ENCODE measurements around the gene IFNA14.
"Not testable (repeated sequence)": the region's sequence is repeated elsewhere in the genome, so short reads cannot be mapped to it uniquely, and the experiment has no call there.

IFNA14 gene

DNA sequence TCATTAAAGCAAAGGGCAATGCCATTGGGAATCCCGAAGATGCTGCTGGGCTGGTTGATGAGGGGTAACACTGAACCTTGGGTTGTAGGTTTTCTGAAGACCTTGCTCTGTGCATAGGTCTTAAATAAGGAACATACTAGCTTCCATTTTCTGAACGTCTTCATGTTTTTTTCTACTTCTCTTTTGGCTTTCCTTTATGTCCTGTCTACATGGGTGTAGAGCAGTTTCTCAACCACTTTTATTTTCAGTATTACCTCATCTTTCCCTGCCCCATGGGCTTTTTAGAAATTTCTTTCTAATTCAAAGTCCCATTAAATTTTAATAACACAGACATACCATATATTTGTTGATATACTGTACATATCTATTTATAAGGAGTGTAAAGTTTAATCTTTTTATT is at the start of gene IFNA14:
IFNA14 (minus strand) TSS at position 95 of the 400 bp plus-strand sequence; CDS start at position 25, 70 bp downstream.
- no peak for DNase-seq (ENCODE audit: low read depth in 2 of 2)

DNA sequence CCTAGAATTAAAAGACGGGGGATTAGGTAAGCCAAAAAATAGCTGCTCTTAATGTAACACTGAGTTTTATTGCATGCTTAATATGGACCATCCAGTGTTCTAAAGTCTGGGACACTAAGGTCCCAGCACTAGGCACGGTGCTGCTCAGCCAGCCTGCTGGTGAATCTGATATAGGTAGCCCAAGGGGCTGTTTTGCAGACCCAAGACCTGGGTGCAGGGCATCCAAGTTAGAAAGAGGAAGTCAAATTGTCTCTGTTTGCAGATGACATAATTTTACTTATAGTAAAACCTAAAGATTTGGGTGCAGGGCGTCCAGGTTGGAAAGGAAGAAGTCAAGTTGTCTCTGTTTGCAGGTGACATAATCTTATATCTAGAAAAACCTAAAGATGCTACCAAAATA is 47.5 kb upstream of the IFNA14 start:
- DNase-seq (ENCODE audit: low read depth in 2 of 2) = no peak

DNA sequence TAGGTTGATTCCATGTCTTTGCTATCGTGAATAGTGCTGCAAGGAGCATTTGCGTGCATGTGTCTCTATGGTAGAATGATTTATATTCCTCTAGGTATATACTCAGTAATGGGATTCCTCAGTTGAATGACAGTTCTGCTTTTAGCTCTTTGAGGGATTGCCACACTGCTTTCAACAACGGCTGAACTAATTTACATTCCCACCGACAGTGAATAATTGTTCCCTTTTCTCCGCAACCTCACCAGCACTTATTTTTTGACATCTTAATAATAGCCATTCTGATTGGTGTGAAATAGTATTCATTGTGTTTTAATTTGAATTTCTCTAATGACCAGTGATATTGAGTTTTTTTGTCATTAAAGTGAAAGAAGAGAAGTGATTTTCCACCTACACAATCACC is 46.9 kb upstream of the IFNA14 start:
- no peak for DNase-seq (ENCODE audit: low read depth in 2 of 2)

DNA sequence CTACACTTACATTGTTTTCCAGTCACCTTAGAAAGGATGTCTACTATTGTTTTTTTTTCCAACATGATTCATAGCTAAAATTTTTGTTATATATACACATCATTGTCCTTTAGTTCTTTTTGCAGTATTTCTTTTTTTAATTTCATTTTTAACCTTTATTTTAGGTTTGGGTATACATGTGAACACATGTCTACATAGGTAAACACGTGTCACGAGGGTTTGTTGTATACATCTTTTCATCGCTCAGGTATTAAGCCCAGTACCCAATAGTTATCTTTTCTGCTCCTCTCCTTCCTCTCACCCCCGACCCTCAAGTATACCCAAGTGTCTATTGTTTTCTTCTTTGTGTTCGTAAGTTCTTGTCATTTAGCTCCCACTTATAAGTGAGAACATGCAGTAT is 46.3 kb upstream of the IFNA14 start:
- DNase-seq (ENCODE audit: low read depth in 2 of 2) = no peak

DNA sequence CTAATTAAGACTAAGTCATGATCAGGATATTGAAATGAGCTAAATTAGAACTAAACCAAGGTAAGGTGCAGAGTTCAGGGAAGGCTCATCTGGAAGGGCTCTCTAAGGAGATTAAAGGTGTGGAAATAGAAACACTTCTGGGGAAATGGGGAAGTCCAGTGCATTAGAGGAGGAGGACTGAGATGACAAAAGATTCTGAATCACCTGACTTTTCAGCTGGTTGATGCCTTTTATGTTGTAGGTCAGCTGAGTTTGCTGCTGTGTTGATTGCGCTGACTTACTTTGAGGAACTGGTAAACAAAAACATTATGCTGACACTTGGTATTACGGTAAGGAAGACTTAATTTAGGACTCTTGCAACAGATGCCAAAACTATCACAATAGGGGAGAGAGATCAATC is 41.5 kb upstream of the IFNA14 start:
- DNase-seq (ENCODE audit: low read depth in 2 of 2) = no peak

DNA sequence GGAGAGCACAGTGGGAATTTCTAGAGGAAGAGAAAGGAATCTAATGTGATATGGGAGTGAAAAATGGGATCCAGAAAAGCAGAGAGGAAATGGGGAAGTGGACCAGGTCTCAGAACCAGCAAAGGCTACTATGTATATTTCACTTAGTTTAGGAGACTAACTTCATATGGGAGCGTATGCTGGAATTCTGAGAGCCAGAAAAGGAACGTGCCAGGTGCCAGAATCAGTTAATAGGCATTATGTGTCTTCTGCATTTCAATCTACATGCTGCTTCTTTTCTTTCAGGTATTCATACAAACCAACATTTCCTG is 28.5 kb upstream of the IFNA14 start:
- DNase-seq (ENCODE audit: low read depth in 2 of 2) = no peak

DNA sequence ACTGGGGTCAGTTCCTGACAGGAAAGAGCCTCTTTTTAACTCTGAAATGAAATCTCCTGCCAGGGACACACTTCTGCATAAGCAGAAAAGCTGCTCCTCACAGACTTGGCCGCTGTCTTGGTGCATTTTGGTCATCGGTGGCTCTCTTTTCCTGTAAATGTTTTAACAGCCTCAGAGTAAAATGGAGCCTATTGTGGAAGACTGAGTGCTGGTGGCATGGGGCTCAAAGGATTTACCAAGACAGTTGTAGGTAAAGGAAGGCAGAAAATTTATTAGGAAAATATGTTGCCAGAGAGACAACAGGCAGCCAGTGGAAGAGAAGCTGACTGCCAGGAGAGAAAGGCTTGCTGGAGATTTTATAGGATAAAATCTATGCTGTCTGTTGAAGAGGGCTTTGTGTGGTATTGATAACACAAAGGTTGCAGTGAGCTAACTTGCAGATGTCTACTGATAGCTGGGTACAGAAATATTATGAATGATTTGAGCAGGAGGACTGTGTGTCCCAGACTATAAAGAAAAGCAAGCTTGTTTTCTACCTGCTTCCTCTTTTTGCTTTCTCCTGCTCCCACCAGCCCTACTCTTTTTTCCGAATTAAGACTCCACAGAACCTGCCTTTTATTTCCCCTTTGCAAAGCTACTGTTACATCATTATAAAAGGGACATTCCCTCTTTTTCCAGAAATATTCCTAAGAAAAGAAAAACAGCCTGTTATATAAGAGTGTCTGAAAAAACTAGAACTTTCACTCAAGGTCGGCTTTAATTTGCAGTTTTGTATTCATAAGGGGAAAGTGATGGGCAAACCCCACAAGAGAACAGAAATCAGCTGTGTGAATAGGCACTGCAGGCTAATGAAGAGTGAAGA is 27.9 kb upstream of the IFNA14 start:
- no peak for DNase-seq (ENCODE audit: low read depth in 2 of 2)

DNA sequence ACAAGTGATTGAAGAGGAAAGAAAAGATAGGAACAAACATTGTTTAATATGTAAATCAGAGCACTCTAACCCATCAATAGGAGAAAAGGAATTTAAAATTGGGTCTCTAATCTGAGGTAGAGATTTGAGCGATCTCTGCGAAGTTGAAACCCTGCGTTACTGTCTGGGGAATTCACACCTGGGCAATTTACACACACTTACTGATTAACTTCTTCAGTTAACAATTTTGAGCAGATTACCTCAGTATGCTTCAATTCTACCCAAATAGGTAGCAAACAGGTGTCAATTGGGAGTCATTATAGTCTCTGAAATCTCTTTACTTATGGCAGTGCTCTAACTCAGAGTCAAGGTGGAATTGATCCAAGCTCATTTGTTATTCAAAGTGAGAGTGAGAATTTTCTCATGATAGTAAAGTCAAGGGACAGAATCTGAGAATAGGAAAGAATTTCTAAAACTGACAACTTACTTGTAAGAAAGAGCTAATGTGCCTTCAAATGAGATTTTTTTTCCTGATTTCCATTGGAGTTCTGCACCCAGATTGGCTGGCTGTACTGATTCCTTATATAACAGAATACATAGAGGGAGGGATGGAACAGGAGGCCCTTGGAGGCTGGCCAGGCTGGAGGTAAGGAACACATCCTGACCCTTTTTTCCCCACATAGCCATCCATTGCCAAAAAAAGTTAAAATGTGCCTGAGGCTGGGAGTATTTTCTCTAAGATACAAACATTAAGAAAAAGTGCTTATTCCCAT is 27.1 kb upstream of the IFNA14 start:
- no peak for DNase-seq (ENCODE audit: low read depth in 2 of 2)

DNA sequence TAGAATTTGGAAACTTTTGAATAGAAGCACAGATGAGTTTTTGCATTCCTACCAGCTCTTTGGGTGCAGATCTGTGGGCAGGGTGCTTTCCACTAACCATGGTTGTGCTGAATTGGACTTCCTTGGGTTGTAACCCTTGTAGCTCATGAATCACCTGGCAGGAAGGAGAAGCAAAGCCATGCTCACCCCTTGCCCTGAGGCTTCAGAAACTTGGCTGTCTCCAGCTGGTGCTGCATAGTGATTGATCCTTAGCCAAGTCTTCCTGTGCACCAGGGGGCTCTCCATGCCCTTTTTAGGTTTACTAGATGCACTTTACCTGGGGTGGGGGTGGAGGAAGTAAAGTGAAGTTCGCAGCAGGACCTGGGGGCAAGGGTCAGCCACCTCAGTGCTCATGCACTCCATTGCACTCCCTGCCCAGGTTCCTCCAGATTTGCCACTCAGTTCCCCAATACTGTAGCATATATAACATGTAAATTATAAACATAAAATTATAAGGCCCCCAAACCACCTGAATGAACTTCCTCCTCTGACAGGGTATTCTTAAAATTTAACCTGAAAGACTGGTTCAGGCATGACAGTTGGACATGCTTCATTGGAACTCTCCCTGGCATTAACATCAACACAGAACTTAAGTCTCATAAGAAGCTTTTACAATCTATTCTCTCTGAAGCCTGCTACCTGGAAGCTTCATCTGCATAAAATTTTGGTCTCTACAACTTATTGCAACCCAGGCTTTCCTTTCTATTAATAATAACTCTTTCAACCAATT is 25.8 kb upstream of the IFNA14 start:
- no peak for DNase-seq (ENCODE audit: low read depth in 2 of 2)

DNA sequence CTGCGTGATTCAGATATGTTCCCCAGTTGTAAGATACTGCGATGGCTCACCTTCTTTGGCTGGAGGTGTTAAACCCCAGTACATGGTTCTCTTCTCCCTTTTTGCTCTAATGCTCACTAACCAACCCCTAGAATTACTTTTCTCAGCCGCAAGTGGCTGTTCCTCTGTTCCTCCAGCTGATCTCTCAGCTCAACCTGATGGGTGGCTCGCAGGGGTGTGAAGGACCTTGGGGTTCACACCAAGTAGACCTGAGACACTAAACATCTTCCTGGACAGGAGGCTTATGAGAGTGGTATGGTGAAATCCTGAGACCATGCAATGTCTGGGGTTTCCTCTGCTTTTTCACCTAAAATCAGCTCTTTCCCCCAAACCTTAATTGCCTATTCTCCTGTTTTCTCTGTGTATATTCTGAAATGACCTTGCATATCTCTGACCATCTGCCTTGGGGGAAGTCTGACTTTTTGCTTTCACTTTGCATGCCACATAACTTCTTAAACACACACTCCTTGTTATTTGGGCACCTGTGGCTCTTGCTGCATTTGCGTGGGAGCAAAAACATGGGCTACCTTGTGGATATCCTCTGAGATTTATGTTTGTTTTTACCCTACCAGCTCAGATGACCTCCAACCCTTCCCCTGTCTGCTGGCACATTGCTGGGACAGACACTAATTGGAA is 15.9 kb upstream of the IFNA14 start:
- no peak for DNase-seq (ENCODE audit: low read depth in 2 of 2)

DNA sequence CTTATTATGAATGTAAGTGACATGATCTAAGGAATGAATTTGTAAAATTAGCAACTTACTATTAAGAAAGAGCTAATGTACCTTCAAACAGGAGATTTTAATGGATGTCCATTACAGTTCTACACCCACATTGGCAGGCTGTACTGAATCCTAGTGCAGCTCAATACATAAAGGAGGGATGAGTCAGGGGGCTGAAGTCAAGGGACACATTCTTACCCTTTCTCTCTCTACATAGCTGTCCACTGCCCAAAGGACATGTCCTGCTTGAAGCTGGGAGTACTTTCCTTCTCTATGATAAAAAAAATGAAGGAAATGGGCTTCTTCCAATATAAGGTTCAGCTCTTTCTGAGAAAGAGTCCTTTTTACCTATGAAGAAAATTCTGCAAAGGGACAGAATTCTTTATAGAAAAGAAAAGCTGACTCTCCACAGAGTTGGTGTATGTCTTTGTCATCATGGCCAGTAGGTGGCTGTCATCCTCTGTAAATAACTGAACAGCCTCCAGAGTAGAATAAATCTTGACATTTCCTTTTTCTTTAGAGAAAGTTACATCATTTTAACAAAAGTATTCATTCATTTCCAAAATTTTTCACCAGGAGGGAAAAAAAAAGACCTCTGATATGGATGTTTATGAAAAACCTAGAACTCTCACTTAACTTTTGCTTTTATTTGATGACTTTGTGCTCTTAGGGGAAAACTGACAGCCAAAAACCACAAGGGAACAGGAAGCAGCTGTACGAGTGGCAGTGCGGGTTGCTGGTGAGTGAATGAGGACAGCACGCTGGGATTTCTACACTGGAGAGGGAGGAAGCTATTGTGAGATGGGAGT is 13.1 kb upstream of the IFNA14 start:
- DNase-seq (ENCODE audit: low read depth in 2 of 2) = no peak

DNA sequence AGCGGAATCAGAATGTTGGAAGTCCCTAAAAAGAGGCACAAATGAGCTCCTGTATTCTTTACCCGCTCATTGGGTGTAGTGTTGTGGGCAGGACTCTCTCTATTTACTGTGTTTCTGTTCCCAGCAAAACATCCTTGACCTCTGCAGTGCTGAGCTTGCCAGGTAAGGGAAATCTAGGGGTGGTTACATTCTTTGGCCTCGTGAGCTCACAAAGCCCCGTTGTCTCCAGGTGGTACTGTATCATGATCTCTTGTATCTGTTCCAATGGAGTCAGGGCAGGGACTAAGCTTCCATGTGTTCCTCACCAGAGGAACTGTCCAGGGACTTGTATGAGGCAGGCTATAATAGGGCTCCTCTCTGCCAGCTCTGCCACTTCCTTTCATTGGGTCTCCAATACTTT is 11.8 kb upstream of the IFNA14 start:
- no peak for DNase-seq (ENCODE audit: low read depth in 2 of 2)

DNA sequence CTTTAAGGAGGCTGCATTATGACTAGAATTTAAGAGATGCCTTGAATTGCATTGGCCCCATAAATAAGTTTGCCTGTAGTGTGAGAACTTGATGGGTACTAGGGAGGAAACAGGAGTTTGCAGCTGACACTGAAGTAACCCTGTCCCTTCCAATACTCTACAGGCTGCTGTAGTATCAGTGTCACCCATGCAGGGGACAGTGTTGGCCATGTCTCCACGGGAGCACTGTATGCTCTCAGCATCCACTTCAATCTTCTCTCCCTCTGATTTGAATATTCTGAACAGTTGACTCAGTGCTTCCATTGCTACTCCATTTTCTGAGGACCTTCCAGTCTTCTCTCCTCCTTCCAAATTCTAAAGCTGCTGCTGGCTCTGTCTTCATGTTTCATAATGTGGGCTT is 11.4 kb upstream of the IFNA14 start:
- DNase-seq (ENCODE audit: low read depth in 2 of 2) = no peak

DNA sequence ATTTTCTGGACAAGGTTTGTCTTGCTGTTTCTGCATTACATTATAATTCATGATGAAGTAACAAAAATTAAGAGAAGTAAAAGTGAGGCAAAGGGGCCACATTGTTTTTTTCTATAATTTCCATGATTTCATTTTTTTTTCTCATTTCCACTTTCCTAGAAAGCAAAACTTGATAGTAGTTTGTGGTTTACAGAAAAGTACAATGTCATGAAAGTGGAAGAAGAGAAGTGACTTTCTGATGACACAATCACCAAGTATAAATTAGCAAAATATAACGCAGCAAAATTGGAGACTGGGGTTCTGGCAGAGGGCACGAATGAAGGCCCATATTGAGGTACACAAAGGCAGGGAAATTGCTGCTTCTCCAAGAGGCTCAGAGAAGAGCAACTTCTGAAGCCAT is 5.0 kb upstream of the IFNA14 start:
- DNase-seq (ENCODE audit: low read depth in 2 of 2) = no peak

DNA sequence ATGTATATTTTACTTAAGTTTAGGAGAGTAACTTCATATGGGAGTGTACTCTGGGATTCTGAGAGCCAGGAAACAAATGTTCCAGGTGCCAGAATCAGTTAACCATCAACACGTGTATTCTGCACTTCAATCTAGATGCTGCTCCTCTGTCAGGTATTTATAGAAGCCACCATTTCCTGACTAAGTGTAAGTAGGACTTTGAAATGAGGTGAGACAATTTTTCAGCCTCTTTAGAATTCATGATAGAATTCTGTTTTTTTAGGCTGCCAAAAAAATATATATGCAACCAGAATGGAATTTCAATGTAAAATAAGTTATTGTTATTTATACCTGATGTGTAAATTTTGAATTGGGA is 3.5 kb downstream of the IFNA14 start:
- not testable (repeated sequence) for DNase-seq (ENCODE audit: low read depth in 2 of 2)

DNA sequence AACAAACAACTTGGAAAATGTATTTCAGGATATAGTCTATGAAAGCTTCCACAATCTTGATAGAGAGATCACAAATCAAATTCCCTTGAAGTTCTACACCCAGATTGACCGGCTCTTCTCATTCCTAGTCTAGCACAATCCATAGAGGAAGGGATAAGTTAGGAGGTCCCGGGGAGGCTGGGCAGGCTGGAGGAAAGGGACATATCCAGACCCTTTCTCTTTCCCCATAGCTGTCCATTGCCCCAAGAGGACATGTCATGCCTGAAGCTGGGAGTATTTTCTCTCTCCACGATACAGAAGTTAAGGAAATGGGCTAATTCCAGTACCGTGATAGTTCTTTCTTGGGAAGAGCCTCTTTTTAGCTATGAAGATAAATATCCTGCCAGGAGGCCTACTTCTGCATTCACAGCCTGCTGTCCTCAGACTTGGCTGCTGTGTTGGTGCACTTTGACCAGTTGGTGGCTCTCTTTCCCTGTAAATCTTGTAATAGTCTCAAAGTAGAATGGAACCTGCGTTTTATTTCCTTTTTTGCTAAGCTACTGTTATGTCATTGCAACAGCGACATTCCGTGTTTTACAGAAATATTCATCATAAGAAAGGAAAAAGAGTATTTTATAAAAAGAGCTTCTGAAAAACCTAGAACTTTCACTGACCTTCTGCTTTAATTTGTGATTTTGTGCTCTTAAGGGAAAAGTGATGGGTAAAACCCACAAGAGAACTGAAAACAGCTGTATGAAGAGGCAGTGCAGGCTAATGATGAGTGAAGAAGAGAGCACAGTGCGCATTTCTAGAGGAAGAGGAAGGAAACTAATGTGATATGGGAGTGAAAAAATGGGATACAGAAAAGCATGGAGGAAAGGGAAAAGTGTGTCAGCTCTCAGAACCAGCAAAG is 4.1 kb downstream of the IFNA14 start:
- DNase-seq (ENCODE audit: low read depth in 2 of 2) = not testable (repeated sequence)

DNA sequence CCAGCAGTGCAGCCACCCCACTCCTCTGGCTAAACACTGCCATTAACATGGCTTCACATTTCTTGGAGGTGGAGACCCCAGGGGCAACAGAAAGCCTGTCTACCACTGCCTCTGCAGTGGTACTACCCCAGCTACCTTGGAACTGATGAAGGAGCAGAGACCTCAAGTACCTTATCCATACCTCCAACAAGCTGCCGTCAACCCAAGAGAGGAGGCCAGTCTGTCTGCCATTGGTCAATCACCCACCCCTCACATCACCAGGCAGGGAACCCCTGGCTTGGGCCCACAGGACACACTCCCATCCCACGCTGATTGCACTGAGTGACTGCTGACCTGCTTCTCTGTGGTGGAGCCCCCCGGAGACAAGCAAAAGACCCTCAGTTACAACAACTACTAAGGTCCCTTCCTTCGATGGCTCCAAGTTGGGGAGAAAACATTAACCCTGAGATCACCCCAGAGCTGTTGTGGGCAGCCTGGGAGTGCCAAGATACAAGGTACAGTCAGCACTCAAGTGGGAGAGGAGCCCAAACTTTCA is 5.6 kb downstream of the IFNA14 start:
- no peak for DNase-seq (ENCODE audit: low read depth in 2 of 2)

DNA sequence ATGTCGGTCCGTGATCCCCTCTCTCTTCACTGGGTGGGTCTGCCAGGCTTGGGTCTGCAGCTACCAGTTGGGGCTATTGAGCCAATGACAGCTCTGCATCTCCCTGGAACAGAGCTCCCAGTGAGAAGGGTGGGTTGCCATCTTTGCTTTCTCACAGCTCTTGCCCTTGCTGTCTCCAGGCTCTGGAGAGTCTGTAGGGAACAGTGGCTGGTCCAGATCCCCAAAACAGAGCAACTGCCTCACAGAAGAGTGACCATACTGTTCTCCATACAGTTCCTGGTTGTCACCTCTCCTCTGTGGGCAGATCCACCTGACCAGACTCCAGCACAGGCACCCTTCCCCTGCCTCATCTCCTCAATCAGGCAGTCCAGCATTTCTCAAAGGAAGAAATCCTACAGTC is 6.5 kb downstream of the IFNA14 start:
- DNase-seq (ENCODE audit: low read depth in 2 of 2) = no peak

DNA sequence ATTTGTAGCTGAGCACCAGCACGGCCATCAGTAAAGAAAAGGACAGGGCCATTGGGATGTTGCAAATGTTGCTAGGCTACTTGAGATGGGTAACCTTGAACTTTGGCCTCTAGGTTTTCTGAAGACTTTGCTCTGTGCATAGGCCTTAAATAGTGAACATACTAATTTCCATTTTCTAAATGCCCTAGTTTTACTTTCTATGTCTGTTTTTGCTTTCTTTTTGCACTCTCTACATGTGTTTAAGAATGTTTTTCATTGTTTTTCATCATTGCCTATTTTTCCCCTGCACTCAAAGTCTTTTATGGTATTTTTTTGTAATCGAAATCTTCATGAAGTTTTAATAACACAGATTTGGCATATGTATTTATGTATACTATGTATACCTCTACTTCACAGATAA is 11.7 kb downstream of the IFNA14 start, which contains the start of gene IFNA17:
IFNA17 (minus strand) TSS at position 101 of the 400 bp plus-strand sequence; CDS start at position 52, 49 bp downstream.
- no peak for DNase-seq (ENCODE audit: low read depth in 2 of 2)

DNA sequence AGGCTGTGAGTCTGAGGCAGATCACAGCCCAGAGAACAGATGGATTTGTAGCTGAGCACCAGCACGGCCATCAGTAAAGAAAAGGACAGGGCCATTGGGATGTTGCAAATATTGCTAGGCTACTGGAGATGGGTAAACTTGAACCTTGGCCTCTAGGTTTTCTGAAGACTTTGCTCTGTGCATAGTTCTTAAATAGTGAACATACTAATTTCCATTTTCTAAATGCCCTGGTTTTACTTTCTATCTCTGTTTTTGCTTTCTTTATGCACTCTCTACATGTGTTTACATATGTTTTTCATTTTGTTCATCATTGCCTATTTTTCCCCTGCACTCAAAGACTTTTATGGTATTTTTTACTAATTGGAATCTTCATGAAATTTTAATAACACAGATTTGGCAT is 22.6 kb downstream of the IFNA14 start, which contains the start of gene IFNA16:
IFNA16 (minus strand) TSS at position 101 of the 400 bp plus-strand sequence; CDS start at position 95, 6 bp downstream.
- DNase-seq (ENCODE audit: low read depth in 2 of 2) = not testable (repeated sequence)

Measured in stimulated activated CD8-positive, alpha-beta memory T cell treated with anti-CD3 and anti-CD28 coated beads, Interleukin-15, amount 100 ng/mL, for 4 hours (primary cell).